ENCODE measurements around the gene DLGAP1.

DLGAP1 gene

GRCh38 chr18:3578621-3579020, 876.5 kb downstream of the DLGAP1 start:
- DNase-seq (ENCODE audit: low spot score): no peak

GRCh38 chr18:3577281-3577855, 877.7 kb downstream of the DLGAP1 start:
- no peak for DNase-seq (ENCODE audit: low spot score)

- DNase-seq (ENCODE audit: low spot score): no peak
These were observed 882.3 kb downstream of the DLGAP1 start for GRCh38 chr18:3572761-3573160.

GRCh38 chr18:3566851-3567250, 888.3 kb downstream of the DLGAP1 start:
- no peak for DNase-seq (ENCODE audit: low spot score)

- no peak for DNase-seq (ENCODE audit: low spot score)
These were observed 894.4 kb downstream of the DLGAP1 start for GRCh38 chr18:3560755-3561154.

GRCh38 chr18:3554811-3555427, 900.2 kb downstream of the DLGAP1 start:
- no peak for DNase-seq (ENCODE audit: low spot score)

- DNase-seq (ENCODE audit: low spot score): peak; percentile 42
These were observed 901.0 kb downstream of the DLGAP1 start for GRCh38 chr18:3554091-3554601.

GRCh38 chr18:3552305-3552704, 902.8 kb downstream of the DLGAP1 start:
- DNase-seq (ENCODE audit: low spot score): no peak

- DNase-seq (ENCODE audit: low spot score): no peak
These were observed 907.1 kb downstream of the DLGAP1 start for GRCh38 chr18:3547891-3548615.

GRCh38 chr18:3546106-3546505, 909.0 kb downstream of the DLGAP1 start:
- DNase-seq (ENCODE audit: low spot score): no peak

- no peak for DNase-seq (ENCODE audit: low spot score)
These were observed 910.6 kb downstream of the DLGAP1 start for GRCh38 chr18:3544537-3544936.

- no peak for DNase-seq (ENCODE audit: low spot score)
These were observed 913.3 kb downstream of the DLGAP1 start for GRCh38 chr18:3541549-3542386.

GRCh38 chr18:3540805-3541548, 914.1 kb downstream of the DLGAP1 start:
- DNase-seq (ENCODE audit: low spot score): peak; percentile 22

- DNase-seq (ENCODE audit: low spot score): peak; percentile 20
These were observed 916.0 kb downstream of the DLGAP1 start for GRCh38 chr18:3538954-3539617.

- no peak for DNase-seq (ENCODE audit: low spot score)
These were observed 916.7 kb downstream of the DLGAP1 start for GRCh38 chr18:3538456-3538855.

- no peak for DNase-seq (ENCODE audit: low spot score)
These were observed 924.3 kb downstream of the DLGAP1 start for GRCh38 chr18:3530807-3531206.

GRCh38 chr18:3529601-3530000, 925.5 kb downstream of the DLGAP1 start:
- DNase-seq (ENCODE audit: low spot score): no peak

- no peak for DNase-seq (ENCODE audit: low spot score)
These were observed 926.0 kb downstream of the DLGAP1 start for GRCh38 chr18:3529077-3529476.

- no peak for DNase-seq (ENCODE audit: low spot score)
These were observed 926.9 kb downstream of the DLGAP1 start for GRCh38 chr18:3528231-3528630.

- DNase-seq (ENCODE audit: low spot score): peak; percentile 55
These were observed 928.4 kb downstream of the DLGAP1 start for GRCh38 chr18:3526421-3527354.

Measured in iPS-NIHi11 (cell line).